T-helper 2 cell treated with Interferon-gamma antibody and Interleukin-4, amounts not matched to agents 5 μg/mL and 100 μg/mL, for 36 hours (primary cell): ENCODE data around the gene ARHGAP27.
"Not testable (repeated sequence)": the region's sequence is repeated elsewhere in the genome, so short reads cannot be mapped to it uniquely, and the experiment has no call there.

ENCODE experiments used
- DNase-seq: peaks from one replicate; pipeline ENCODE4 v3.0.0; 2021; ENCODE audit warnings: low spot score
- H3K27ac Mint-ChIP-seq: one replicate; pipeline ENCODE4 v1.8.0; 2021; ENCODE audit warnings: mild to moderate bottlenecking, mixed read lengths
- H3K27me3 Mint-ChIP-seq: one replicate; pipeline ENCODE4 v1.8.0; 2021; ENCODE audit warnings: low read depth, mixed read lengths
- H3K36me3 Mint-ChIP-seq: one replicate; pipeline ENCODE4 v1.8.0; 2021; ENCODE audit warnings: low read depth, mixed read lengths
- H3K4me1 Mint-ChIP-seq: one replicate; pipeline ENCODE4 v1.8.0; 2021; ENCODE audit warnings: low read depth, mixed read lengths
- H3K4me3 Mint-ChIP-seq: one replicate; pipeline ENCODE4 v1.8.0; 2022; ENCODE audit warnings: mild to moderate bottlenecking, moderate library complexity, mixed read lengths
- H3K9me3 Mint-ChIP-seq: one replicate; pipeline ENCODE4 v1.8.0; 2021; ENCODE audit warnings: mixed read lengths

The ARHGAP27 gene

DNA sequence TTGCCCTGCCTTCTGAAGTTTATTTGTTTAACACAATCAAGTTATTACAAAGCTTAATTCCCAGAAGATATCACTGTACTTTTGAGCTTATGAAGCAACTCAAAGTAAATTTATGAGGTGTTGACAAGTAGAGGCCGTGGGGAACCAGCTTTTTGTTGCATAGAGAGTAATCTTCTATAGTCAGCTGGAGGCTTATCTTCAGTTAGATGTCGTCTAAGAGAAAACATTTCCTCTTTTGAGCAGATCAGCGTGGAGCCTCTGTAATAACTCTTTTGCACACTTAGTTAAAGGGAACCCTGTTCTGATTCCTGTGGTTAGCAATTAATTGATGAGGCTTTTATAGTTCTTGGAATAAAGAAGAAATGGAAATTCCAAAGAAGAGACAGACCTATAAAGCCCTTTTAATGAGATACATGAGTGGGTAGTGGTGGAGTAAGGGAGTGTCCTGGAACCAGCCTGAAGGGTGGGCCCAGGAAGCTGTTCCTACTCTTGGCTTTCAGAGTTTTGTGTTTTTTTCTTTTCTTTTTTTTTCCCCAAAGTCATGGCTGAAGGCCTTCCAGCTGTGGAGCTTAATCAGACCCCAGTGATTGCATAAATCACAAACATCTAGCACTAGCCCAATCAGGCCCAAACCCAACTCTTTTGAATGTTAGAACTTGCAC lies 87.0 kb downstream of the ARHGAP27 start:
- no peak overlapping the region for H3K4me3 Mint-ChIP-seq
- H3K27me3 Mint-ChIP-seq = peaks cover 17% of the 10 kb centered on the region
- H3K27ac Mint-ChIP-seq = no peak overlapping the region
- no peaks in the 10 kb centered on the region for H3K36me3 Mint-ChIP-seq
- no peak for DNase-seq
- H3K4me1 Mint-ChIP-seq = no peaks in the 10 kb centered on the region
- no peaks in the 10 kb centered on the region for H3K9me3 Mint-ChIP-seq

DNA sequence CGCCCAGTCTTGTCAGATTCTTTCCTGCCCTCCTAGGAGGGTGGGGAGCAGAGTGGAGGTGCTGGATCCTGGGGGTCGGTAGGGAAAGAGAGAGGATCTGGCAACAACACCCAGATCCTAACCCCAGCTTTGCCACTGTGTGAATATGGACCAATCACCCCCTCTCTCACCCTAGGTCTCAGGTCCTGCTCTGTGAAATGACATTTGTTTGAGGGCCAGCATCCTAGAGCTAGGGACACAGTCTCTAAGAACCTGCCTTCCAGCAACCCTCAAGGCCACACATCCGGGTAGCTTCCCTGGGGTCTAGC lies 87.5 kb downstream of the ARHGAP27 start:
- H3K27ac Mint-ChIP-seq = no peak overlapping the region
- H3K27me3 Mint-ChIP-seq = peaks cover 15% of the 10 kb centered on the region
- no peaks in the 10 kb centered on the region for H3K4me1 Mint-ChIP-seq
- DNase-seq = no peak
- H3K36me3 Mint-ChIP-seq = no peaks in the 10 kb centered on the region
- no peaks in the 10 kb centered on the region for H3K9me3 Mint-ChIP-seq
- H3K4me3 Mint-ChIP-seq = no peak overlapping the region

- not testable (repeated sequence) for H3K4me1 Mint-ChIP-seq, H3K9me3 Mint-ChIP-seq, DNase-seq, H3K4me3 Mint-ChIP-seq, H3K36me3 Mint-ChIP-seq, H3K27ac Mint-ChIP-seq
- peaks cover 10% of the 10 kb centered on the region for H3K27me3 Mint-ChIP-seq
These were observed 88.6 kb downstream of the ARHGAP27 start for GRCh38 chr17:45343967-45344664.
